COLO829 (cell line): ENCODE data around the gene RUBCNL.
A peak's percentile ranks its signal among the peaks of the same experiment; 100 is the strongest.

Source experiments
- DNase-seq: peaks from one replicate; pipeline ENCODE4 v3.0.0; 2012; ENCODE audit warnings: low spot score

The RUBCNL gene

GRCh38 chr13:46304546-46304945 is 82.5 kb downstream of the RUBCNL start:
- DNase-seq: no peak

GRCh38 chr13:46303742-46304385 is 83.2 kb downstream of the RUBCNL start:
- DNase-seq: no peak

GRCh38 chr13:46297361-46297811 is 89.7 kb downstream of the RUBCNL start:
- DNase-seq: no peak

DNA sequence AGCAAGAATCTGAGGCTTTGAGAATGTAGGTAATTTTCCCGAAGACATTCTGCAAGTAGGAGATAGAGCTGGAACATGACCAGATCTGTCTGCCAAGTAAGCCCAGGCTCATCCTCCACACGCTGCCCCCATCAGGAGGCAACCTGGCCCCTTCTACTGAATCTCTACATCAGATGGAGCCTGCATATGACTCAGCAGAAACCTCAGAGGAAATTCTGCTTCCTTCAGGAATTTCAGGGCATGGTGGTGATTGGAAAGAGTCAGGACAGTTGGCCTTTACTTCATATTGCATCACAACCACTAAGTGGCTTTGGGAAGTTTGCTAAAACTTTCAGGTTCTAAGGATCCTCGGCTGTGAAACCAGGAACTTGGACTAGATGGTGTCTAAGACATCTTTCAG is 90.1 kb downstream of the RUBCNL start:
- DNase-seq: no peak

- peak; percentile 53 for DNase-seq
These were observed 90.8 kb downstream of the RUBCNL start for GRCh38 chr13:46296115-46296822.

GRCh38 chr13:46295491-46296114 is 91.4 kb downstream of the RUBCNL start:
- no peak for DNase-seq

DNA sequence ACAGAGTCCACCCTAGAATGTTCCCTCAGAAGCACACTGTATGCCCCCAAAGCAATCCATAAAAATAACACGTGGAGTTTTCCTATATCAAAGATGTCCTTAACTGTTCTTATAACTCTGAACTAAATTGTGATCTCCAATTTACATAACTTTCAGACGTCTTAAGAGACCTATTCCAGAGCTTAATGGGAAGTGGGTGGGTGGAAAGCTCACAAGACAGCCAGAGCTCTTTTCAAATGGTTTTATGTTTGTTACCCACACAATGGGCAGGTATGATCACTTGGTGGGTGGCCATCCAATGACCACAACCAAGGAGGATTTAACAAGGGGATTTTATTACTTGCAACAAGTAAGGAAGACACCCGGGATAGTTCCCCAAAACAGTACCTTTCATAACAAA is 93.6 kb downstream of the RUBCNL start:
- DNase-seq: no peak
